Left cardiac atrium (tissue), 4 donors: ENCODE data around the gene RNF214. TPM values are rescaled to one million over a fixed set of nuclear protein-coding genes. Genes with fewer than 3 reads are reported as not detected.
"Not testable (repeated sequence)": the region's sequence is repeated elsewhere in the genome, so short reads cannot be mapped to it uniquely, and the experiment has no call there.

Experiments used
- ATAC-seq, 2 donors: fragments of 200-7000 bp; cut with Tn5 transposase; one replicate each; pipeline ENCODE4 v1.9.1; 2020; ENCODE audit warnings: mild to moderate bottlenecking in 2 of 2, moderate library complexity in 2 of 2
- DNase-seq: peaks from one replicate; pipeline ENCODE4 v3.0.0-alpha.2; 2020
- intact Hi-C, 2 donors: fragments of 100-400 bp; cut with DNase I; formaldehyde crosslinking; loops; one replicate each; pipeline versions ENCODE4 v1.14.1 to v1.15.1; 2022 to 2023
- long read RNA-seq: library from polyadenylated mRNA; unstranded; transcript quantifications from one replicate; pipeline ENCODE4 v2.0.0, GENCODE V29; 2021
- total RNA-seq, 2 donors: library from RNA; stranded (reverse); fragmentation: NEBNext Ultra II Directional; extraction: Animal tissue kit (Norgen Biotek cat#: 25700); gene quantifications; one replicate each; pipeline ENCODE4 v1.2.1, GENCODE V29; 2021
- donor health status: DM: no; HTN: yes; CAD: no.
- donor health status: DM: no; HTN: yes; CAD: no; lungs with severe emphysema.
- donor health status: DM: yes; HTN: yes; CAD: no.
- donor health status: Dilated cardiomyopathy.

RNF214 gene
- 10 to 100 TPM; 20.3 to 21.0 TPM for total RNA-seq
- long read RNA-seq, partial matches to known transcripts: 2 of 4 reads
- long read RNA-seq, other reads (novel, unspliced or antisense): 0 of 4 reads

- ATAC-seq: peak; percentile 92 to 94
- DNase-seq: peak; percentile 71
- intact Hi-C loops: no loop called here
These were observed at the start of gene RNF214 for GRCh38 chr11:117232092-117232878. RNF214 (plus strand) TSS chr11:117232671; CDS start chr11:117234273, 1,602 bp downstream.

GRCh38 chr11:117183178-117183577, 49.3 kb upstream of the RNF214 start:
- DNase-seq, intact Hi-C loops, ATAC-seq: not testable (repeated sequence)

GRCh38 chr11:117183724-117184349, 48.6 kb upstream of the RNF214 start:
- intact Hi-C loops: no loop called here
- ATAC-seq (no peak), DNase-seq (no peak)

GRCh38 chr11:117185736-117186430, 46.6 kb upstream of the RNF214 start:
- intact Hi-C loops: no loop called here
- DNase-seq (no peak), ATAC-seq (no peak)

GRCh38 chr11:117186431-117186761, 46.1 kb upstream of the RNF214 start:
- intact Hi-C loops: no loop called here
- ATAC-seq: no peak
- no peak for DNase-seq

- intact Hi-C loops: no loop called here
- DNase-seq: peak; percentile 11
- ATAC-seq: no peak
These were observed 45.5 kb upstream of the RNF214 start for GRCh38 chr11:117187007-117187406.

- DNase-seq (peak; percentile 5), ATAC-seq (no peak)
- intact Hi-C loops: no loop called here
These were observed 45.1 kb upstream of the RNF214 start for GRCh38 chr11:117187428-117187798.

GRCh38 chr11:117187799-117188481, 44.5 kb upstream of the RNF214 start:
- DNase-seq: peak; percentile 14
- intact Hi-C loops: no loop called here
- ATAC-seq: no peak

- peak; percentile 39 for DNase-seq
- peak in 1 of 2 donors; percentile 7 for ATAC-seq
- intact Hi-C loops: no loop called here
These were observed 43.8 kb upstream of the RNF214 start for GRCh38 chr11:117188620-117189081.

GRCh38 chr11:117189191-117189940, 43.1 kb upstream of the RNF214 start:
- intact Hi-C loops: no loop called here
- ATAC-seq: peak in 1 of 2 donors; percentile 32

GRCh38 chr11:117189941-117190544, 42.4 kb upstream of the RNF214 start:
- intact Hi-C loops: no loop called here
- DNase-seq (peak; percentile 13), ATAC-seq (no peak)

More at GRCh38 chr11:117189191-117189940, 43.1 kb upstream of the RNF214 start:
- DNase-seq: peak; percentile 32

- DNase-seq (peak; percentile 18), ATAC-seq (no peak)
These were observed 40.6 kb upstream of the RNF214 start for GRCh38 chr11:117191680-117192400.

GRCh38 chr11:117192401-117192875, 40.0 kb upstream of the RNF214 start:
- DNase-seq (peak; percentile 6), ATAC-seq (no peak)
- intact Hi-C loops: no loop called here

More at GRCh38 chr11:117191680-117192400, 40.6 kb upstream of the RNF214 start:
- intact Hi-C loops: no loop called here

- DNase-seq (peak; percentile 5), ATAC-seq (no peak)
- intact Hi-C loops: no loop called here
These were observed 39.1 kb upstream of the RNF214 start for GRCh38 chr11:117193130-117194020.

- intact Hi-C loops: no loop called here
- ATAC-seq (no peak), DNase-seq (no peak)
These were observed 38.2 kb upstream of the RNF214 start for GRCh38 chr11:117194267-117194666.

- intact Hi-C loops: no loop called here
- DNase-seq (no peak), ATAC-seq (no peak)
These were observed 37.2 kb upstream of the RNF214 start for GRCh38 chr11:117195258-117195657.
